GM21367 (cell line): ENCODE results near the gene PPFIA1.
"Not testable (repeated sequence)": the region's sequence is repeated elsewhere in the genome, so short reads cannot be mapped to it uniquely, and the experiment has no call there.

Experiments
- ATAC-seq: cut with Tn5 transposase; IDR thresholded peaks from one replicate; pipeline ENCODE4 v1.9.1; 2021; ENCODE audit not compliant: unreplicated experiment

Gene PPFIA1

GRCh38 chr11:70383664-70384565, 113.4 kb downstream of the PPFIA1 start:
- no peak for ATAC-seq

- ATAC-seq, result no peak
Measured at GRCh38 chr11:70384566-70385152, 114.2 kb downstream of the PPFIA1 start.

GRCh38 chr11:70387564-70387963, 117.1 kb downstream of the PPFIA1 start:
- ATAC-seq, result no peak

- no peak for ATAC-seq
Measured at GRCh38 chr11:70389201-70389600, 118.7 kb downstream of the PPFIA1 start.

DNA sequence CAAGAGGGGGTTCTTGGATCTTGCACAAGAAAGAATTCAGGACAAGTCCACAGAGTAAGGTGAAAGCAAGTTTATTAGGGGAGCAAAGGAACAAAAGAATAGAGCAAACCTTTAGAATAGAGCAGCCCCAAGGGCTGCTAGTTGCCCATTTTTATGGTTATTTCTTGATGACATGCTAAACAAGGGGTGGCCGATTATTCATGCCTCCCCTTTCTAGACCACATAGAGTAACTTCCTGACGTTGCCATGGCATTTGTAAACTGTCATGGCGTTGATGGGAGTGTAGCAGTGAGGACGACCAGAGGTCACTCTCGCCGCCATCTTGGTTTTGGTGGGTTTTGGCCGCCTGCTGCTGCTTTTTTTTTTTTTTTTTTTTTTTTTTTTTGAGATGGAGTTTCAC, 120.4 kb downstream of the PPFIA1 start:
- not testable (repeated sequence) for ATAC-seq

DNA sequence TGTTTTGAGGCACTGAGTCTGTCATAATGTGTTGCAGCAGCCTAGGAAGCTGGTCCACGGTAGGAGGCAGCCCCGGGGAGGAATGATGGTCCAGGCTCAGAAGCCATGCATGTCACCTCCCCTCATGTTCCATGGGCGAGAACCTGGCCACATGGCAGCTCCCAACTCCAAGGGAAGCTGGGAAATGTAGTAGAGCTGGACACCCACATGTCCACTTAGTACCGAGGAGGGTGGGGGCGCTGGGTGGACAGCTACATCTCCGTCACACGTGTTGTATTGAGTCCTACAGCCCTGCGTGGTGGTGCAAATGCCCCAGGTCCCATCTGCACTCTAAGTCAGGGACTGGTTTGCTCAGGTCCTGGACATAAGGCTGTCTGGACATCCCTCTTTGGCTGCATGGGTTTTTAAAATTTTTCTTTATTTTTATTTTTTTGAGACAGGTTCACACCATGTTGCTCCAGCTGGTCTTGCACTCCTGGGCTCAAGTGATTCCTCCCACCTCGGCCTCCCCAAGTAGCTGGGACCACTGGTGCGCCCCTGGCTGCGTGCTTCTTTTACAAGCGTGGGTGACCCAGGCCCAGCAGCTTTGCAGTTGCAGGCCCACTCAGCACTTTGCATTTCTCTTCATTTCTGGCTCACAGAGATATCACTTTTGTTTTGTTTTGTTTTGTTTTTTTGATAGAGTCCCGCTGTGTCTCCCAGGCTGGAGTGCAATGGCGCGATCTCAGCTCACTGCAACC, 123.9 kb downstream of the PPFIA1 start:
- no peak for ATAC-seq

DNA sequence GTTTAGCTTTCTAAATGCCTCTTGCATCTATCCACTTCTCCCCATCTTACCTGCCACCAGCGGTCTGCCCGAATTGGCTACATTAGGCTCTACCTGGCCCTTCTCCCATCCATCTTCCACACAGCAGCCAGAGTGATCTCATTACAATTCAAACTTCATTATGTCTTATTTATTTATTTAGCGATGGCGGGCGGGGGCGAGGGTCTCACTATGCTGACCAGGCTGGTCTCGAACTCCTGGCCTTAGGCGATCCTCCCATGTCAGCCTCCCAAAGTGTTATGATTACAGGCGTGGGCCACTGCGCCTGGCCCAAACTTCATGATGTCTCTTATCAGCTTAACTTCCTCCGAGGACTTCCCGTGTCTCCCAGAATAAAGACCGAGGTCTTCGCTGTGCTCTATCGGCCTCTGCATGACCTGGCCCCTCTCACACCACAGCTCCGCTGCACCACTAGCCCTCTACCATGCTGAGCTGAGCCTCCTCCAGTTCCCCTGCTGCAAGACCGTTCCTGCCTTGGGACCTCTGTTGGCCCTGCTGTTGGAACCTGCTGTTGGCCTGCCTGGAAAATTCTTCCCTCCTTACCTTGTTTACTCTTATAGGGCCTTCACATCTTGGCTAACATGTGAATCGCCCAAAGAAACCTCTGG, 127.0 kb downstream of the PPFIA1 start:
- ATAC-seq, result no peak

DNA sequence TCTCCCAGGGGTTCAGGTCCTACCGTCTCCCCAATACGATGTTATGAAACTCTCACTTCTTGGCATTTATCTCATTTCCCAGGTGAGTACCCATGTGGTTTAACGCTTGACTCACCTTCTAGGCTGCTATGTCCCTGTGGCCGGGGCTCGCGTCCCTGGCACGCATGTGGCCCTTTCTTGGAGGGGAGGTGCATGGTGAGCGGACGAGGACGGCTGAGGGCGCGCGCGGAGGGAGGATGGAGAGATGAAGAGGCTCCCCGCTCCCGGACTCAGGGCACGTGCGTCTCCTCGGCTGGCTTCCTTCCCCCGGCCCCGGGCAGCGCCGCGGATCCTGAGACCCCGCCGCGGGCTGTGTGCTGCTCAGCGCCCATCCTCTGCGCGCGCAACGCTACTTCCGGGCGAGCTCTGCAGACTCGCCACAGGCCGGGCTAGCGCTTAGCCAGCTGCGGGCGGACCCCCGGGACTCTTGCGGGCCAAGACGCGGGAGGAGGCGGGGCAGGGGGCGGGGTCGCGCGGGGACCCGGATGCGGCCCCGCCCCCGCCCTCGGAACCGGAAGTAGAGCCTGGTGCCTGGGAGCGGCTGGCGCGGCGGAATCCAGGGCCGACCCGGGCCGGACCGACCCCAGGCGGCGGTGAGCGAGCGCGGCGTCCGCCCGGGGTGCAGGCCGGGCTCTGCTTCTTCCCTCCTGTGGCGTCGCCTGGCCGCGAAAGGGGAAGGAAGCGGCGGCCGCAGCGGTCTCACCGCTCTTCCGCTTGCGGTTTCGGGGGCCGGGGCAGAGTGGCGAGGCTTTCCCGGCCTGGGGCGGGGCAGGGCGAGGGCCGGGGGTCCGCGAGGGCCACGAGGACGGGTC, 127.7 kb downstream of the PPFIA1 start, which contains the start of gene CTTN:
Gene CTTN, plus strand, starts transcription at position 547 of the 851 bp plus-strand sequence. CDS start 8,769 bp downstream, outside the sequence.
- ATAC-seq, result no peak

GRCh38 chr11:70398834-70399680, 128.6 kb downstream of the PPFIA1 start:
- ATAC-seq, result no peak

GRCh38 chr11:70399681-70400112, 129.2 kb downstream of the PPFIA1 start:
- ATAC-seq, result no peak

GRCh38 chr11:70400643-70401042, 130.2 kb downstream of the PPFIA1 start:
- ATAC-seq, result no peak

DNA sequence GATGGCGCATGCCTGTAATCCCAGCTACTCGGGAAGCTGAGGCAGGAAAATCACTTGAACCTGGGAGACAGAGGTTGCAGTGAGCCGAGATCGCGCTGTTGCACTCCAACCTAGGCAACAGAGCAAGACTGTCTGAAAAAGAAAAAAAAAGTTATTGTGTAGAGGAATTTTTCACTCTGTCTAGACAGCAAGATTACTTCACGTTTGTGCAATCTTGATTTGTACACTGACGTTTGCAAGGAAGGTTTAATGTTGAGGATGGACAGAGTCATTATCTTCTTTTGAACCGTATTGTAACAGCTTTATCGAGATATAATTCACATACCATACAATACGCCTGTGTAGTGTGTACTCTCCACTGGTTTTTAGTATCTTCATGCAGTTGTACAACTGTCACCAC, 131.5 kb downstream of the PPFIA1 start:
- no peak for ATAC-seq

- no peak for ATAC-seq
Measured at GRCh38 chr11:70402685-70403084, 132.2 kb downstream of the PPFIA1 start.

DNA sequence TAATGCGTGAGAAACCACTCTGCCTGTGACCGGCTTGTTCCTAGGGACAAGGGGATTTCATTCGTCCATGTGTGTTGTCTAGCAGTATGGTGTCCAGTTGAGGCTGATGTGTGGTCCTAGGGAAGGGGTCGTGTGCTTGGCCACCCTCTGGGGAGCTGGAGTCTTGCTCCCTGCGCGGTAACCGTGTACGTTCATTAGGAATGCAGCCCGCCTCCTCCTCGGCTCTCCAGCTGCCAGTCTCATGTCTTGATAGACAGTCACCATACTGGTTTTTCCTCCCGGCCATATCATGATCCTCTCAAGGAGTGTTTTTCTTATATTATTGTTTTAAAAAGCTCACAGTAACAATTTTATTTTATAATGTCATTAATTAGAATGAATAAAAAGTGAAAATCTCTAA, 133.8 kb downstream of the PPFIA1 start:
- no peak for ATAC-seq

DNA sequence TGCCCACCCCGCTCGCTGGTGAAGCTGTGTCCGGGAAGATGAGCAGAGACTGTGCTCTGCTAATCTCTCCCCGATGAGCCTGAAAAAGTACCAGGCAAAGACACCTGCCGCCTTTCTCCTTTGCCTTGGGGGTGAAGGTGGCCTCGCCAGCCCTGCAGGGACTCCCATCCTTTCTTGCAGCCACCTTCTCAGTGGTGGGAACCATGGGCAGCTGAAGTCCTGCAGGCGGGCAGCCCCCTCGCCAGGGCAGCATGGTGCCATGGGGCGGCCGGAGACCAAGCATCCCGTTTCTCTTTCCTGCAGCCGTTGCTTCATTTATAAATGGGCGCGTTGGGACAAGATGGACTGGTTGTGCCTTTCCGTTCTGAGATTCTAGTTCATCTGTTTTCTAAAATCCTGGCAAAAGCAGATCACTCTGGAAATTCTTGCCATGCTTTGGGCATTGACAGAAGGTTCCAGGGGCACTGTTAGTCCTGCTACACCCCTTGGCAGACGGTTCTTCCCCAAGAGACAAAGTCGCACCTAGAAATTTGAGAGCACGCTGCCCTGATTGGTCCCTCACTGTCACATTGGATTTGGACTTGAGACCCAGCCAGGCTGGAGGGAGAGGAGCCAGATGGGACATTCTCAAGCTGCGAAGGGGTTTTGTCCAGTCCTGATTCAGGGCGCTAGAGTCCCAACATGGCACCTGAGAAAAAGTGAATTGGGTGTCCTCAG, 135.3 kb downstream of the PPFIA1 start:
- no peak for ATAC-seq

DNA sequence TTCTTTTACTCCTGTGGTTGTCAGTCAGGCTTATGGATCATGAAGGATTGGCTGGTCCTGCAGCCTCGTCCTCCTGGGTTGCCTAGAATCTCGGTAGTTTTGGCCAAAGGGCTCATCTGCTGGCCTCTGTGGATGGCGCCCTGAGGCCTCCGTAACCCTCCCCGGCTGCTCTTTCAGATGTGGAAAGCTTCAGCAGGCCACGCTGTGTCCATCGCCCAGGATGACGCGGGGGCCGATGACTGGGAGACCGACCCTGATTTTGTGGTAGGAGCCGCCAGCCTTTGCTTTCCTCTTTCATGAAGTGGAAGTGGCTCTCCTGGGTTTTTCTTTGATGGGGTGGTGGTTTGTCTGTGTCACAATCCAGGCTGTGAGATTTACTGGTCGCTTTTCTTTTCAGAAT, 136.6 kb downstream of the PPFIA1 start:
- ATAC-seq, result no peak

DNA sequence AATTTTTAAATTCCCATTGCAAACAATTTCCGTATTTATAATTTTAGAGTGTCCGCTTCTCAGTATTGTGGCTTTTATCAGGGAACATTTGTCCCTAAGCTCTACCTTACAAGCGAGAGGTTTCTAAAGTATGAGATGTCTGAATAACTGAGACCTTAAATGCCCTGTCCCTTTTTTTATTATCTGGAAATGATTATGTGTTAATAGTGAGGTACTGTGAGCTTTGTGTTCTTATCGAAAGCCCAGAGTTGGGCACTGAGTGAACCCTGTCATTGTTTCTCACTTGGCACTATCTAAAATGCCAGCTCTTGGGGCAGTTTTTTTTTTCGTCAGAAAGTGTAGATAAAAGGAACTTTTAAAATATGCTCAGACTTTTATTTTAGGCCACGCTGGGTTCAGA, 137.3 kb downstream of the PPFIA1 start:
- no peak for ATAC-seq

DNA sequence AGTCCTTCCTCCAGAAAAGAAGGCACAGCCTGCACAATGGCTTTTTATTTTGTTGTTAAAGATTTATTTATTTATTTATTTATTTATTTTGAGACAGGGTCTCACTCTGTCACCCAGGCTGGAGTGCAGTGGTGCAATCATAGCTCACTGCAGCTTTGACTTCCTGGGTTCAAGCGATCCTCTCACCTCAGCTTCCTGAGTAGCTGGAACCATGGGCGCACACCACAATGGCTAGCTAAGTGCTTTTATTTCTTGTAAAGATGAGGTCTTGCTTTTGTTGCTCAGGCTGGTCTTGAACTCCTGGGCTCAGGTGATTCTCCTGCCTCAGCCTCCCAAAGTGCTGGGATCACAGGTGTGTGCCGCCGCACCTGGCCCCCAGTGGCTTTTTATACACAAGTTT, 137.8 kb downstream of the PPFIA1 start:
- not testable (repeated sequence) for ATAC-seq

- ATAC-seq, result no peak
Measured at GRCh38 chr11:70409437-70409836, 138.9 kb downstream of the PPFIA1 start.
